HG03469 (cell line): ENCODE measurements around the gene C10orf71.
A peak's percentile ranks its signal among the peaks of the same experiment; 100 is the strongest.

Experiments
- ATAC-seq: cut with Tn5 transposase; IDR thresholded peaks from one replicate; pipeline ENCODE4 v1.9.1; 2021; ENCODE audit warnings: mild to moderate bottlenecking, moderate library complexity, moderate number of reproducible peaks; ENCODE audit not compliant: unreplicated experiment

C10orf71 gene

DNA sequence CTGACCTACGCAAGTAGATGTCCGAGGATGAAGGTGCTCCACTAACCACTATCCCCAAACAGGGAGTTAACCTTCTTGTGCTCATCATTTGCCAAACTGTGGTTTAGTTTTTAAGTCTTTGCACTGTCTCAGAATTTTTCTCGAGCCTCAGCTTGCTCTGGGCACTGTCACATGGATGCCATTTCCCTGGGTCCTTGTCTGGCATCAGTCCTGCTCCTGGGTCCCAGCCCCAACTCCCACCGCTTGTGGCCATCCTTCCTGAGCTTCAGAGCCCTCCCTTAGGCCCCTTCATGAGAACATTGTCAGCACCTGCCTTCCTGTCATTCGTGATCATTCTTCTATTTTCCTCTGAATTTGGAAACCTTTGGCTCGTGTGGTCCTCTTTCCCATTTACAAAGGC, 33.8 kb downstream of the C10orf71 start:
- no peak for ATAC-seq

DNA sequence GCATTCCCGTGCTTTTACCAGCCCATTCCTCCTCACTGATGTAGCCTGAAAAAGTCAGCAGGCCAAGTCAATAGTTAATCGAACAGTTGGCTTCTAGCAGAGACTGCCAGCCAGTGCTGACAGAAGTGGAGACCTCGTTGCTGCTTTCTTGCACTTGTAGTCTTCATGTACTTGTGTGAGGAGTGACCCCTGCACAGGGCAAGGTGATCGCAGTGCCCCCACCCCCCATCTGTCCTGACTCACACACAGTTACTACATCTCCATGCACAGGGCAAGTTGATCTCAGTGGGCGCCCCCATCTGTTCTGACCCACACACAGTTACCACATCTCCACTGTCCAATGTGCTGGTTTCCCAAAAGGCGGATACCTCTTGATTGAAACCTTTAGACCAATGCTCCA, 34.2 kb downstream of the C10orf71 start:
- no peak for ATAC-seq

DNA sequence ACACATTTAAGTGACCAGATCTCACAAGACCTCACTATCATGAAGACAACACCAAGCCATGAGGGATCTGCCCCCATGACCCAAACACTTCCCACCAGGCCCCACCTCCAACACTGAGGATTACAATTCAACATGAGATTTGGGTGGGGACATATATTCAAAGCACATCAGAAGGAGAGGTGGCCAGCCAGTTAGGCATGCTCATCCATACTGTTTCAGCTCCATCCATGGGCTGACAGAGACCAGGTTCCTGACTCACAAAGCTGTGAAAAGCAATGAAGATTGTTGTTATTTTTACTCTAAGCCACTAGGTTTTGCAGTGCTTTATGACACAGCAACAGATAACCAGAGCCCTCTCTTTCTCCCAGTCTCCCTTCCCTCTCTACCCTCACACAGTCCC, 36.0 kb downstream of the C10orf71 start:
- ATAC-seq, result no peak

DNA sequence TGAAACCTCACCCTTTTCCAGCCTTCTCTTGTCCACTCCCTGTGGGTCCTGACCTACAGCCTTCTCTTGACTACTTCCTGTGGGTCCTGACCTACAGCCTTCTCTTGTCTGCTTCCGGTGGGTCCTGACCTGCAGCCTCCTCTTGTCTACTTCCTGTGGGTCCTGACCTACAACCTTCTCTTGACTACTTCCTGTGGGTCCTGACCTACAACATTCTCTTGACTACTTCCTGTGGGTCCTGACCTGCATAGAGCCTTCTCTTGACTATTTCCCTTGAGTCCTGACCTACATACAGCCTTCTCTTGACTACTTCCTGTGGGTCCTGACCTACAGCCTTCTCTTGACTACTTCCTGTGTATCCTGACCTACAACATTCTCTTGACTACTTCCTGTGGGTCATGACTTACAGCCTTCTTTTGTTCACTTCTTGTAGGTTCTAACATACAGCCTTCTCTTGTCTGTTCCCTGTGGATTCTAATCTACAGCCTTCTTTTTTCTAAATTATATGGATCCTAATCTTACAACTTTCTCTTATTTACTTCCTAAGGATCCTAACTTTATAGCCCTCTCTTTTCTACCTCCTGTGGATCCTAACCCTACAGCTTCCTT, 36.5 kb downstream of the C10orf71 start:
- ATAC-seq, result no peak

- ATAC-seq, result no peak
Measured at GRCh38 chr10:49338604-49339003, 39.6 kb downstream of the C10orf71 start.

GRCh38 chr10:49344840-49345239, 45.9 kb downstream of the C10orf71 start:
- ATAC-seq, result no peak

- ATAC-seq, result no peak
Measured at GRCh38 chr10:49347342-49347741, 48.4 kb downstream of the C10orf71 start.

DNA sequence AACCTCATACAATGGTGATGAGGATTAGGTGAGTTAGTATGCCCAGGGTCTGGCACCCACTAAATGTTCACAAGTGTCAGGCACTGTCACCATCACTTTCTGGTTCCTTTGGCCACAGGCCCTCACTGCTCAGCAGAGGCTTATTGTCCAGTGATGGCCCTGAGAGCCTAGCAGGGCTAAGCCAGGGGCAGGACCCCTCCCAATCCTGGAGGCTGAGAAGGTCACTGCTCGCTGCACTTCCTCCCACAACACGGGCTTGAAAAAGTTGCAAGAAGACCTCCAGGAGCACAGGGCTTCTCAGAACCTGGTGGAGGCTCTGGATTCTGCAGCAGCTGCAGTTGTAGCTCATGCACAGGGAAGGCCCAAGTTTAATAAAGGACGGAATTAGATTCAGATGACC, 48.9 kb downstream of the C10orf71 start:
- no peak for ATAC-seq

GRCh38 chr10:49348593-49348992, 49.6 kb downstream of the C10orf71 start:
- ATAC-seq, result no peak

DNA sequence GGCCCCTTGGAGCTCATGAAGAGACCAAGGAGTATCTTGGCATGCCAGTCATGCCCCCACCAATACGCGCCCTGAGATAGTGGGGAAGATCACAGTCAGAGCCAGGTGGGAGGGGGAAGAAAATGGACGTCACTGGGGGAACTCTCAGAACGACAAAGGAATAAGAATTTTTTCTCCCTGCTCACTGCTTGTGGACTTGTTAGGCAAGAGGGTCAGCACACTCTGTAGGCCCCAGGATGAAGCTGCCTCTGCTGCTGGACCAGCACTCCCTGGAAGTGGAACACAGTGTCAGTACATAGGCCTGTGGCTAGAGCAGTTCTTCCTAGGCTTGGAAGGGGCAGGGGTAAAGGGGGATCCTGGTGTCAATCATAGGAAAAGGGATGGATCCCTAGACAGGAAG, 50.4 kb downstream of the C10orf71 start:
- ATAC-seq, result no peak

GRCh38 chr10:49350138-49350537, 51.2 kb downstream of the C10orf71 start:
- no peak for ATAC-seq

DNA sequence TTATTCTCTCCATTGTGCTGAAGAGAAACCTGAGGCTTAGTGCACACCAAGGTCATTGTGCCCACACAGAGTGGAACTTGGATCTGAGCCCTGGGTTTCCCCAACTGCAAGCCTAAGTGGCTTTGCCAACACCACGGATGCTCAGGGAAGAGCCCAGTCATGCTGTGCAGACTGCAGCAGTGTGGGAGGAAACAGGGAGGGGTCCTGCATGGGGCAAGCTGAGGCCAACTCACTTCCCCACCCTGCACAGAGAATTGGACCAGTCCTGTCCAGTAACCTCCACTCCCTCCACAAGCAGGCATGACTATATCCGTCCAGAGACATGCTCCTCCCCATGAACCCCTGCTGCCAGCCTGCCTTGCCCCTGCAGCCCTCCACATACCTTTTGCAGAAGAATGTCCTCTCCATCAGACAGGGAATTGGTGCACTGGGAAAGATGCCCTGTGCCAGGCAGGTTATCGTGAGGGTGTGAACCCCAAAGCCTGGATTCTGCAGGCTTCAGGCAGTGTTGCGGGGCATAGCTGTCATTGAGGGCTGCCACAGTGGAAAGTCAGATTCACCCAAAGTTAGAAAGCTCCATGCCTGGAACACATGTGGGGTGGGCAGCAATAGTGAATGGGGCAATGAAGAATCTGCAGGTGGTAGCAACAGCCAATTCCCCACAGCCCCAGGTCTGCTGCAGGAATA, 52.0 kb downstream of the C10orf71 start:
- ATAC-seq, result no peak

DNA sequence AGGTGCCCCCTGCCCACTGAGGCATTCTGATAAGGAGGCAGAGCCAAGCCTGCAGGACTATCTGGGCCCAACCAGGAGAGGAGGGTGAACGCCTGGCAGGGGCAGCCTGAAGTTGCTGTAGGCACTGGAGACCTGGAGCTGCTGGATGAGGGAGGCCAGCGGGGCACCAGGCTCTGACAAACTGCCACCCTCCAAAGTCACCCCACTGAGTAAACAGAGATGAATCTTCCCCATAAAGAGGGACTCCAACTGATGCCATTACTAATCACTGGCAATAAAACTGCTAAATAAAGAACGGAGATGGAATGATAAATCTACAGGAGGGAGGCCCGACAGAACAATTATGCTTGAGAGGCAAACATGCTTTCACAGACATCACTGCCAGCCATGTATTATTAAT, 52.7 kb downstream of the C10orf71 start:
- no peak for ATAC-seq

DNA sequence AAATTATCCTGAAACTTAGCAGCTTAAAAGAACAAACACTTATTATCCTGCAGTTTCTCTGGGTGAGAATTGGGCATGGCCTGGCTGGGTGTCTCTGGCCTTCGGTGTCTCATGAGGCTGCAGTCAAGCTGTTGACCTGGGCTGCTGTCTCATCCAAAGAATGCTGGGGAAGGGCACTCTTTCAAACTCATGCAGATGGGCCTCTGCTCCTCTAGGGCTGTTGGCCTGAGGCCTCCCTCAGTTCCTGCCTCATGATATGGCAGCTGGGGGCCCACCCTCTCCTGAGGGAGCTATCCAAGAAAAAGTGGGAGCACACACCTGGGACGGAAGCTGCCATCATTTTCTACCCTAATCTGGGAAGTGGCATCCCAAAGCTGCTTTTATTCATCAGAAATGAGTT, 53.4 kb downstream of the C10orf71 start:
- ATAC-seq, result no peak

DNA sequence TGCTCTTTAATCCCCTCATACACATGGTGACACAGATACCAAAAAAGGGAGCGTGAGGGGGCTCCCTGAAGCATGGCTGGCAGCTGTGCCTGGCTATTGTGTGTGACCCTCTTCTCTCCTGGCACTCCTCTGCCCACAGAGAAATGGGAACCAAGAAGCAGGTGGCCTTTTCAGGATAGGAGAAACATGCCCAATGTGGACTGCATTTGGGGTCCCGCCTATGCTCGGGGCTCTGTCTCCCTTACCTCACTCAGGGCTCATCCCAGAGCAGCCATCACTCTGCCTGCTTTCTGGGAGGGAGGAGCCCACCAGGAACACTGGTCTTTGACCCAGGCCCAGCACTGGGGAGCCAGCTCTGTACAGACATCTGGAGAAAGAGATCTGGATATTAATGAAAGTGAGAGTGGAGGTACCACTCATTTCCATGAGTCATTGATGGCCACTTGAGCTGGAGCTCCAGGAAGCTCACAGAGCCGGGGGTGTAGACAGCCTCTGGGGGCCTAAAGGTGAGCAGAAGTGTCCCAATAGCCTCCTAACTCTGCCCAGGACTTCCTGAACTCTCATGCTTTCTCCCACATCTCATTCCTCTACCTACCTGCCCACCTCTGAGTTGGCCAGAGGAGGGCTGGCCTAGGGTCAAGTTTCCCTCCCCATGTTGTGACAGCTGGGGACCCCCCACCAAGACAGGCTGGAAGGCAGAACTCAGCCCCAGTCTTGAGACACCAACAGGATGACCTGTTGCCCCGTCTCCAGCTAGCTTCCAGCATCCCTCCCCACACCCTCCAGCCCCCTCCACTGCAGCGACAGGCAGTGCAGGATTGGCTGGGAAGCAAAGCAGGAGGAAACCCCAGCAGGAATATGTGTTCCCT, 54.3 kb downstream of the C10orf71 start:
- ATAC-seq, result no peak

DNA sequence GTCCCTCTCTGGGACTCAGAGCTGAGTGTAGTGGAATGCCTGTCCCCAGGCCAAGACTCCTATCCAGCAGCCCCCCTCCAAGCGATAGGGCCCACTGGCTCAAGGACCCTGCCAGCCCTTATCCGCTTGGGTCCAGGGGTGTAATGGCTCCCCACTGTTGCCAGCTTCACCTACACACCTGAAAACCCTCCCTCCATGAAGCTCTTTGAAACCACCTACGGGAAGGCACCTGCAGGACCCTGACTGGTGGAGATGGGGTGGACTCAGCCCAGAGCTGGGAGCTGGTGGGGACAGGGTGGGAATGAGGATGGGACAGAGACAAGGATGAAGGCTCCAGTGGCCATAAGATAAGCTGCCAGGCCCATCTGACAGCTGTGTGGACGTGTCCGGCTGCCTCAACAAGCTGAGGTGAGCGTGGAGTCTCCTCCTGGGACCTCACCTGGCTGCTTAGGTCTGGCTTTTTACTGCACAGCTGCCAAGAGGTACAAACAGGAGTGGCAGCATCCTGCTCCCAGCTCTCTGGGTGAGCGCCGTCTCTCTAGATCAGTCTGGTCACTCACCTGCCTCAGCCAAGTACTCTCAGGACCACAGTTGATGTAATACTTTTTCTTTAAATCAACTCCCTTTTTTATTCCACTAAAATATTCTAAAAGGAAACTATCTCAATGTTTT, 55.1 kb downstream of the C10orf71 start:
- no peak for ATAC-seq

GRCh38 chr10:49354593-49354992, 55.6 kb downstream of the C10orf71 start:
- ATAC-seq, result no peak

DNA sequence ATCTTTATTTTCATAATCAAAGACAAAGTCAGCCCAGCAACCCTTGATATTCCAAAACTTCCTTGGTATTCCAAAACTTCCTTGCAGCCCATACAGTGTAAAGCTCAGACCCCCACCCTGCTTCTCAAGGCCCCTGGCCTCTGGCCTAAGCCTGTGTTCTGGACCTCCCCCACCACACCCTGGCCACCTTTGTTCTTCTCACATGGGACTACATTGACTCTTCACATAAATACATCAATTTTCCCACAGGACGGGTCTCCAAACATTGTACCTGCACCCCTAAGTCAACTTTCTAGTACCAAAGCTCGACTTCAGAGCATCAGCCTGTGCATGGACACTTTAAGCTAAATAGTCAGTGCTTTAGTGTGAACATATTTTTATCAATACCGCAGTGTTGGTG, 56.3 kb downstream of the C10orf71 start:
- no peak for ATAC-seq

DNA sequence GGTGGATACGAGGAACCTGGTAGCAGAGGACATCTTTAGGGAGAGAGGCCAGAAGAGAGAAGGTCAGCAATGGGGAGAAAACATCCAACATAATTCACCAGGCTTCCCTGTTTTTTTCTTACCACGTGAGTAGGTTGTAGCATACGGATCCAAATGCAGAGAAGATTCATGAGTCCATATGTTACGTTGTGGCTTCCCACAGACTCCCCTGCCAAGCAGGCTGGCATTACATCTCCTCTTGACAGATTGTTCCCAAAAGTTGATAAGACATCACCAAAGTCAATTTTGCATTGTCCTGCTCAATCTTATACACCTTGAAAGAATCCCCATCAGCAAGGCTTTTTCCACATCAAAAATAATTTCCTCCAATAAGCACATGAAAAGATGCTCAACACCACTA, 57.2 kb downstream of the C10orf71 start:
- no peak for ATAC-seq

DNA sequence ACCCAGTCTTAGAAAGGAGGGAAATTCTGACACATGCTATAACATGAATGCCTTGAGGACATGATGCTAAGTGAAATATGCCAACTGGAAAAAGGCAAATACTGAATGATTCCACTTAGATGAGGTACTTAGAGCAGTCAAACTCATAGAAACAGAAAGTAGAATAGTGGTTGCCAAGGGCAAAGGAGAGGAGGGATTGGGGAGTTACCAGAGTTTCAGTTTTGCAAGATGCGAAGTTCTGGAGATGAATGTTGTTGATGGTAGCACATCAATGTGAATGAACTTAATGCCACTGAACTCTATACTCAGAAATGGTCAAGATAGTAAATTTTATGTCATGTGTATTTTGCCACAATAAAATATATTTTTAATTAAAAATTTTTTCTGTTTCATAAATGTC, 58.0 kb downstream of the C10orf71 start:
- ATAC-seq, result peak; percentile 54

DNA sequence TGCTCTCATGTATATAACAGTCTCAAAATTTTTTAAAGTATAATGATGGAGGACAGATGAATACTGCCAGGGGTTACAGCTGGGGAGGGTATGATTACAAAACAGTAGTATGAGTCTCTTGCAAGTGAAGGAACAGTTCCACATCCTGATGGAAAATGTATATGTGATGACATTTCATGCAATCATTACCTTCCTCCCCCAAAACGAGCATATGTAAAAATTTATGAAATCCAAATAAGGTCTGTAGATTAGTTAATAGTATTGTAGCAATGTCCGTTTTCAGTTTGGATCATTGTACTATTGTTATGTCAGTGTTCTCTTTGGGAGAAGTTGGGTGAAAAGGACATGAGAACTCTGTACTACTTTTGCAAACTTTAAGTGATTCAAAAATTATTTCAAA, 58.9 kb downstream of the C10orf71 start:
- ATAC-seq, result no peak
